CD4-positive, alpha-beta T cell (primary cell): ENCODE data around the gene HHIP. TPM values are rescaled to one million over a fixed set of nuclear protein-coding genes. Genes with fewer than 3 reads are reported as not detected.

Source experiments
- ATAC-seq: fragments of 200-7000 bp; cut with Tn5 transposase; one replicate; pipeline ENCODE4 v1.10.0; 2022; ENCODE audit warnings: mild to moderate bottlenecking; ENCODE audit not compliant: poor library complexity
- CTCF ChIA-PET: fragments of 350-600 bp; sonication (Branson Sonifier 250); formaldehyde crosslinking; loops from one replicate; lab custom pipeline; 2021; ENCODE audit warnings: antibody characterized with exemption, inconsistent platforms; lab: Charles Lee
- POLR2A ChIA-PET: fragments of 350-600 bp; sonication (Branson Sonifier 250); formaldehyde crosslinking; loops from one replicate; lab custom pipeline; 2021; ENCODE audit warnings: antibody characterized with exemption, inconsistent platforms; lab: Charles Lee
- DNase-seq, 14 experiments: peaks; one replicate each; pipeline ENCODE4 v3.0.0-alpha.2; 2013 to 2020; ENCODE audit warnings: mixed read lengths in 2 of 14
- H3K27ac ChIP-seq, 2 donors: one replicate each; pipeline versions ENCODE4 v1.5.1 to v1.7.0; 2013; ENCODE audit warnings: low read length in 2 of 2, low read depth in 1 of 2, mild to moderate bottlenecking in 1 of 2
- H3K27me3 ChIP-seq, 2 experiments: 1 replicate in 1 of 2; 2 replicates in 1 of 2; pipeline versions ENCODE4 v1.6.1 to v1.7.0; 2013; ENCODE audit warnings: low read length in 2 of 2, control low read depth in 1 of 2, mild to moderate bottlenecking in 1 of 2, moderate library complexity in 1 of 2; ENCODE audit not compliant: insufficient read depth in 2 of 2, control insufficient read depth in 1 of 2
- H3K36me3 ChIP-seq: one replicate; pipeline ENCODE4 v1.6.1; 2013; ENCODE audit warnings: low read length, control low read depth; ENCODE audit not compliant: insufficient read depth
- H3K4me1 ChIP-seq: one replicate; pipeline ENCODE4 v1.6.1; 2013; ENCODE audit warnings: low read length, control low read depth; ENCODE audit not compliant: insufficient read depth
- H3K4me3 ChIP-seq: one replicate; pipeline ENCODE4 v1.5.1; 2013; ENCODE audit warnings: mild to moderate bottlenecking, low read length, moderate library complexity
- H3K9me3 ChIP-seq, 2 experiments: 1 replicate in 1 of 2; 2 replicates in 1 of 2; pipeline versions ENCODE4 v1.6.1 to v1.7.0; 2013; ENCODE audit warnings: low read length in 2 of 2, mild to moderate bottlenecking in 2 of 2, control low read depth in 1 of 2, moderate library complexity in 1 of 2; ENCODE audit not compliant: control insufficient read depth in 1 of 2, insufficient read depth in 1 of 2
- H3K27ac Mint-ChIP-seq: one replicate; pipeline ENCODE4 v1.8.0; 2020; ENCODE audit warnings: mixed read lengths
- H3K27me3 Mint-ChIP-seq: one replicate; pipeline ENCODE4 v1.8.0; 2021; ENCODE audit warnings: mixed read lengths
- H3K36me3 Mint-ChIP-seq: one replicate; pipeline ENCODE4 v1.8.0; 2021; ENCODE audit warnings: low read depth, mixed read lengths
- H3K4me1 Mint-ChIP-seq: one replicate; pipeline ENCODE4 v1.8.0; 2021; ENCODE audit warnings: low read depth, mixed read lengths
- H3K4me3 Mint-ChIP-seq: one replicate; pipeline ENCODE4 v1.8.0; 2020; ENCODE audit warnings: mild to moderate bottlenecking, mixed read lengths
- H3K9me3 Mint-ChIP-seq: one replicate; pipeline ENCODE4 v1.8.0; 2020; ENCODE audit warnings: mixed read lengths
- CTCF ChIP-seq: fragments of 200-600 bp; IDR thresholded peaks from one replicate; pipeline ENCODE4 v1.8.0; 2022; ENCODE audit warnings: antibody characterized with exemption, mild to moderate bottlenecking
- intact Hi-C, 2 experiments: fragments of 100-400 bp; cut with DNase I in 1 of 2; cut with micrococcal nuclease in 1 of 2; formaldehyde crosslinking; loops; one replicate each; pipeline versions ENCODE4 v1.15.1 to v1.9.0; 2023 to 2025; cut with DNase I, micrococcal nuclease
- total RNA-seq, 174 experiments: library from RNA in 2 of 174; stranded (reverse) in 2 of 174; gene quantifications; one replicate each; pipeline ENCODE4 v1.2.3 and lab custom pipeline; 2021 to 2026

Gene HHIP
- total RNA-seq, 2 experiments from 2014 or later: not detected

GRCh38 chr4:144627663-144628076 is 18.3 kb upstream of the HHIP start:
- no peak for ATAC-seq
- no peak overlapping the region for H3K4me3 ChIP-seq
- H3K27ac ChIP-seq: no peak overlapping the region
- H3K4me1 Mint-ChIP-seq: no peaks in the 10 kb centered on the region
- no peaks in the 10 kb centered on the region for H3K4me1 ChIP-seq
- no peaks in the 10 kb centered on the region for H3K9me3 Mint-ChIP-seq
- no peaks in the 10 kb centered on the region for H3K9me3 ChIP-seq
- intact Hi-C loops: no loop called here
- no peak overlapping the region for H3K27ac Mint-ChIP-seq
- no peak for DNase-seq
- H3K27me3 ChIP-seq: no peaks in the 10 kb centered on the region
- H3K36me3 Mint-ChIP-seq: no peaks in the 10 kb centered on the region
- no peak overlapping the region for H3K4me3 Mint-ChIP-seq
- H3K36me3 ChIP-seq: no peaks in the 10 kb centered on the region
- no peaks in the 10 kb centered on the region for H3K27me3 Mint-ChIP-seq
- ChIA-PET POLR2A (no interaction called here), CTCF (no interaction called here)
- no peak for TF ChIP-seq CTCF

- no peaks in the 10 kb centered on the region for H3K9me3 ChIP-seq
- Mint-ChIP-seq H3K4me1 (no peaks in the 10 kb centered on the region), H3K4me3 (no peak overlapping the region), H3K27me3 (no peaks in the 10 kb centered on the region), H3K27ac (no peak overlapping the region), H3K36me3 (no peaks in the 10 kb centered on the region), H3K9me3 (no peaks in the 10 kb centered on the region)
- DNase-seq (no peak), ATAC-seq (no peak)
- no peaks in the 10 kb centered on the region for H3K4me1 ChIP-seq
- ChIA-PET POLR2A (no interaction called here), CTCF (interaction anchor here (0.7 kb wide), 1 partner anchor 314 kb away, joined by 3 read pairs; no protein-coding TSS in a partner anchor)
- no peak overlapping the region for H3K4me3 ChIP-seq
- no peak for TF ChIP-seq CTCF
- no peaks in the 10 kb centered on the region for H3K27me3 ChIP-seq
- intact Hi-C loops: no loop called here
- H3K27ac ChIP-seq: no peak overlapping the region
- H3K36me3 ChIP-seq: no peaks in the 10 kb centered on the region
Observed at GRCh38 chr4:144633215-144633614, 12.7 kb upstream of the HHIP start.

GRCh38 chr4:144634978-144635747 is 10.8 kb upstream of the HHIP start:
- Histone ChIP-seq H3K27me3 (no peaks in the 10 kb centered on the region), H3K36me3 (no peaks in the 10 kb centered on the region), H3K4me1 (no peaks in the 10 kb centered on the region), H3K9me3 (no peaks in the 10 kb centered on the region), H3K4me3 (no peak overlapping the region), H3K27ac (no peak overlapping the region)
- DNase-seq (no peak), ATAC-seq (no peak)
- intact Hi-C loops: no loop called here
- POLR2A ChIA-PET: no interaction called here
- Mint-ChIP-seq H3K4me1 (no peaks in the 10 kb centered on the region), H3K27me3 (peaks cover 4% of the 10 kb centered on the region), H3K9me3 (no peaks in the 10 kb centered on the region), H3K4me3 (no peak overlapping the region), H3K27ac (no peak overlapping the region), H3K36me3 (no peaks in the 10 kb centered on the region)
- no peak for TF ChIP-seq CTCF
- CTCF ChIA-PET: no interaction called here
